ENCODE measurements around the gene CDCA4.

The CDCA4 gene

GRCh38 chr14:104977681-104978653, 42.9 kb downstream of the CDCA4 start, which contains the start of gene AHNAK2:
AHNAK2 (minus strand) TSS chr14:104978374; CDS start chr14:104978237, 137 bp downstream.
- in situ Hi-C loops (cut with HindIII; ENCODE audit: low sequenced_read_pairs): no loop called here

GRCh38 chr14:104977008-104977680, 43.7 kb downstream of the CDCA4 start:
- in situ Hi-C loops (cut with HindIII; ENCODE audit: low sequenced_read_pairs): no loop called here

DNA sequence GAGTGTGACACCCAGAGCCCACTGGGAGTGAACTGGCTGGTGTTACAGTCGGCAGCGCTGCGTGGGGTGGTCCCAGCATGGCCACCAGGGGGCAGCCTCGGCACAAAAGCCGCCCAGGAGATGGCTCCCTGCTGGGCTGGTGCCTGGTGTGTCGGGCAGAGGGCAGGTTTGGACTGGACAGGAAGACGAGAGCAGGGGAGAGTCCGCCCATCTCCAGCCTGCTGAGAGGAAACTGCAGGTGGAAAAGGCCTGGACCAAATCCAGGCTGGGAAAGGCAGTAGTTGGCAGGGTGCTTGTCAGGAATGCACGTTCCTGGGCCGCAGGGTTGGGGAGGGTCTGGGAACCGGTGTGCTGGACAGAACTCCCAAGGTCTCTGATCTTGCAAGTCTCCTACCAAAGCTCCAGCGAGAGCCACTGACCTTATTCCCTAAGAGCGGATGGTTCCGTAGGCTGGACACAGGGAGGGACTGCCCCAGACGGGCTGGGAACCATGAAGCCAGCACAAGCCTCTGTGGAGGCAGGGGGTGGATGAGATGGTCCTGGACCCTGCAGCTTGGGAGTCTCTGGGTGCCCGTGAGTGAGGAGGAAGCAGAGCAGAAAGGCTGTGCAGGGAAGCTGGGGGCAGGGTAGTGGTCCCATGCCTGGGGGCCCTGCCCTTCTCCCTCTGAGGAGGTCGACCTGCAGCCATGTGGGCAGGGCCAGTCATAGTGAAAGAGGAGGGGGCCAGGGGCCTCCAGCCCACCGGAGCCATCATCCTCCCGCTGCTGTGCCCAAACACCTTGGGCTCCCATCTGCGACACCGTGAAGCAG, 44.5 kb downstream of the CDCA4 start:
- in situ Hi-C loops (cut with HindIII; ENCODE audit: low sequenced_read_pairs): no loop called here

- in situ Hi-C loops (cut with HindIII; ENCODE audit: low sequenced_read_pairs): no loop called here
Observed at GRCh38 chr14:104975481-104976197, 45.2 kb downstream of the CDCA4 start.

DNA sequence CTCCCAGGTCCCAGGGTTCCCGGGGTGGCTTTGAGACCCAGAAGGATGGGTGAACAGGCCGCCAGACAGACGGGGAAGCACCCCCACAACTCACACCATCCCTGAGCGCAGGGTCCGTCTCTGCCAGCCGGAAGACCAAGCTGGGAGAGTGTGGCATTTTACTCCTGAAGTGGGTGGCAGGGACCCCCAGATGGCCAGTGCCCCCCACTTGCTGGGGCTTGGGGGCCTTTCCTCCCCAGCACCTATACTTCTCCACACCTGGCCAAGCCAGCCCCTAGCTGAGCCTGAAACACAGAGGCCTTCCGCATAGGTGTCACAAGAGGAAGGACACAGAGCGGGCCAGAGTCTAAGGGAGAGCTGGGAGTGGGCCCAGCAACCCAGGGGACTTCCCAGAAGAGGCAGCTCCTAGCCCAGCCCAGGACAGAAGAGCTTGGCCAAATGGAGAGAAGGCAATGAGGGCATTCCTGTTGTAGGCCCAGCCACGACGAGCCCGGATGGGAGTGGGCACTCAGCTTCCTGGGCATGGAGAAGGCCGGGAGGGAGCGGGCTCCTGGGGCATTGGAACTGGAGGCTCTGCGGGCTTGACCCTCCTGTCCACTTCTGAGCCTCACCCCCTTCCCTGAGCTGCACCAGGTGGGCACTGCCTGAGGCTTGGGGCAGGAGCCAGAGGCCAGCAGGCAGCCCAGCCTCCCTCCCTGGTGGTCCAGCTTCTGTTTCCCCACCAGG, 46.1 kb downstream of the CDCA4 start:
- in situ Hi-C loops (cut with HindIII; ENCODE audit: low sequenced_read_pairs): no loop called here

GRCh38 chr14:104974146-104974541, 46.7 kb downstream of the CDCA4 start:
- in situ Hi-C loops (cut with HindIII; ENCODE audit: low sequenced_read_pairs): no loop called here

GRCh38 chr14:104973385-104974145, 47.3 kb downstream of the CDCA4 start:
- in situ Hi-C loops (cut with HindIII; ENCODE audit: low sequenced_read_pairs): no loop called here

DNA sequence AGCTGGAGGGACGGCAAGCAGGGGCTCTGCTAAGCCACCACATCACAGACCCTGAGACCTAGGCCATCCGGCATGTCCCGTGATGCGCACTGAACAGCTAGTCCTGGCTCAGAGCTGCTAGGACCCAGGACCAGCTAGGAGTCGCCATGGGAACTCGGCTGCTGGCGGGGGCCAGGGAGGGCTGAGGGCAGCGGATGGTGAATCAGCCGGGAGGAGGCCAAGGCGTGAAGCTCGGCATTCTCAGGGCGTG, 47.8 kb downstream of the CDCA4 start:
- in situ Hi-C loops (cut with HindIII; ENCODE audit: low sequenced_read_pairs): no loop called here

GRCh38 chr14:104972301-104973134, 48.4 kb downstream of the CDCA4 start:
- in situ Hi-C loops (cut with HindIII; ENCODE audit: low sequenced_read_pairs): no loop called here

DNA sequence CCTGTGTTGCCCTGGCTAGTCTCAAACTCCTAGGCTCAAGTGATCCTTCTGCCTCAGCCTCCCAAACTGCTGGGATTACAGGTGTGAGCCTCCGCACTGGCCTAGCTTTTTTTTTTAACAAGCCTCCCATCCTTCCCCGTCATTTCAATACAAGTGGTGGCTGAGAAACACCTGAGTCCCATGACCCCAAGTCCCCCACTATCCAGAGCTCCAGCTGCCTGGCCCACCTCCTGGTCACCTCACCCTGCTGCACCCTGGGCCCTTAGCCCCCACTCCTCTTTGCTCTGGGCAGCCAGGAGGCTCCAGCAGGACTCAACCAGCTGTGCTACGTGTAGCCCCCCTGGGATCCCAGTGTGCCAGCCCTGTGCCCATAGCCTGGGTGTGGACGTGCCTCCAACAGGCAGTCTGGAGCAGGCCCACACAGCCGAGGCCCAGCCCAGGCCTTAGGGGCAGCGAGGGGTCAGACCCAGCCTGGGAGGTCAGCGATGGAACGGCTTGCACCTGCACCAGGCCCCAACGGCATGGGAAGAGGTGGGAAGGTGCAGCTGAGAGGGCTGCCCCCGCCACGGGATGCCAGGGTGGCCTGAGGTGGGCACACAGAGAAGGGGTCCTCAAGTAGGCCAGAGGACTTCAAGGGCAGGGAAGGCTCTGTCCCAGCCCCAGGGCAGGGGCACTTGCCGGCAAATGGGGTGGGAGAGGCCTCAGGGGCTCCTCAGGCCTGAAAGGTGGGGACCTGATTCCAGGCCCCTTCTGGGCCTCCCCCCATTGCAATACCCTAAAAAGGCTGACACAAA, 49.2 kb downstream of the CDCA4 start:
- in situ Hi-C loops (cut with HindIII; ENCODE audit: low sequenced_read_pairs): no loop called here

- in situ Hi-C loops (cut with HindIII; ENCODE audit: low sequenced_read_pairs): no loop called here
Observed at GRCh38 chr14:104970231-104971068, 50.4 kb downstream of the CDCA4 start.

DNA sequence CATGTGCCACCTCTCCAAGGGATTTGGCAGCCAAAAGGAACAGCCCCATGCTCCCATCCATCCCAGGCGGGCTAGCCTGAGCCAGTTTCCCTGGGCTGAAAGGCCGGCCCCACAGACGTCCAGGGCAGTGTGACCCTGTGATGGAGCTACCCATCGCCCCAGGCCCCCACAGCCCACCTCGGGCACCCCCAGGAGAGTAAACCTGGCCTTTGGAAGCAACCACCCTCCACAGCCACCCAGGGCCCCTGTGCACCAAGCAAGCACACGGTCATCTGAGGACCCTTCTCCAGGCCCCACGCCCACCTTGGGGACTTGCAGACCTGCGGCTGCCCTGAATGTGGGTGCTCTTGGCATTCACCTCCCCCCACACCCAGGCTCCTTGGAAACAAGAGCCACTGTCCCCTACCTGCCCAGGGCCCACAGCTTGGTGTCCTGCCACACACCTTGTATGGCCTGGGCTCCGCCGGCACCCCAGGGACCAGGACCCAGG, 51.1 kb downstream of the CDCA4 start:
- in situ Hi-C loops (cut with HindIII; ENCODE audit: low sequenced_read_pairs): no loop called here

DNA sequence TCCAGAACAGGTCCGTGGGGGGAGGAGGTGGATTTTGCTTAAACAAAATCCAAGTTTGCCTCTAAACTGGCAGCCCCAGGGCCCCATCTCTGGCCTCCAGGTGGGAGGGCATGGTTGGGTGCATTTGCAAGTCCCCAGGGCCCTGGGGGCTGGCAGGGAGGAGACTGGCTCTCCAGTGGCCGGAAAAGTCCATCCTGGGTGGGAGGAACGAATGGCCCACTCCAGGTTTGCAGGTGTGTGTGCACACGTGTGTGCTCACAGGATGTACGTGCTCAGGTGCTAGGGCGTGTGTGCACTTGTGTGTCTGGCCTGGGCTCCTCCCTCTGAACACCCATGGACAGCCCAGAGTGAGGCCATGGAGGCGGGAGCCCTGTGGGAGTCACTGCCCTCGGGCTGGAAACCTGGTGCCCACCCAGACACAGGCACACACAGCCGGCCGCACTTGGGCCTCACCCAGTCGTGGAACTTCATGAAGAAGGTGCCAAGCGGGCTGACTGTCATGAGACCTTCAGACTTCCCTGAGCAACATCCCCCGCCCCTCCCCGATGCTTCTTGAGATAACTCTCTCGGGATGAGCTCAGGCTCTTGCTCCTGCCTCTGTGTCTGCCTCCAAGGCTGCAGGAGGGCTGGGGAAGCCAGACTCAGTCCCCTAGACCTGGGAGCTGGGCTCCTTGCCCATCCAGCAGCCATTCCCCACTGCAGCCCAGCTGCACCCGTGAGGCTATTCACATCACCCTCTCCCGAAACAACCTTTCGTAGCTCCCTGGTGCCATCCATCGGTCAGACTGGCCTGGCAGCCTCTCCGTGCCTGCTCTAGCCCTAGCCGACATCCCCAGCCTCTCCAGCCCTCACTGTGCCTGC, 52.1 kb downstream of the CDCA4 start:
- in situ Hi-C loops (cut with HindIII; ENCODE audit: low sequenced_read_pairs): no loop called here

DNA sequence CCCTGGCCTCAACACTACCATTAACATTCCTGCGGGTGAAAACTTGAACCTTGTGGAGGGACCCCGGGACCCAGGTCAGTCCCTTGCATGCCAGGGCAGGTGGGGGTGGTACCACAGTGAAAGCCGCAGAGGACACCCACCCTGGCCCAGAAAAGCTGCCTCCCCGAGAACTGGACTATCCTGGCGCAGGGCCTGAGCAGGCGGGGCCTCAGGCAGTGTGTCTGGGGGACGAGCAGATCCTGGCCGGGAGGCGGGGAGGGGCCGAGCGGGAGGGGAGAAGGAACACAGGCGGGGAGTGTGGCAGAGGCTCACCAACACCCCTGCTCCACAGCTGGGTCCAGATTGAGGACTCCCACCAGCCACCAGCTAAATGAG, 52.7 kb downstream of the CDCA4 start:
- in situ Hi-C loops (cut with HindIII; ENCODE audit: low sequenced_read_pairs): no loop called here

DNA sequence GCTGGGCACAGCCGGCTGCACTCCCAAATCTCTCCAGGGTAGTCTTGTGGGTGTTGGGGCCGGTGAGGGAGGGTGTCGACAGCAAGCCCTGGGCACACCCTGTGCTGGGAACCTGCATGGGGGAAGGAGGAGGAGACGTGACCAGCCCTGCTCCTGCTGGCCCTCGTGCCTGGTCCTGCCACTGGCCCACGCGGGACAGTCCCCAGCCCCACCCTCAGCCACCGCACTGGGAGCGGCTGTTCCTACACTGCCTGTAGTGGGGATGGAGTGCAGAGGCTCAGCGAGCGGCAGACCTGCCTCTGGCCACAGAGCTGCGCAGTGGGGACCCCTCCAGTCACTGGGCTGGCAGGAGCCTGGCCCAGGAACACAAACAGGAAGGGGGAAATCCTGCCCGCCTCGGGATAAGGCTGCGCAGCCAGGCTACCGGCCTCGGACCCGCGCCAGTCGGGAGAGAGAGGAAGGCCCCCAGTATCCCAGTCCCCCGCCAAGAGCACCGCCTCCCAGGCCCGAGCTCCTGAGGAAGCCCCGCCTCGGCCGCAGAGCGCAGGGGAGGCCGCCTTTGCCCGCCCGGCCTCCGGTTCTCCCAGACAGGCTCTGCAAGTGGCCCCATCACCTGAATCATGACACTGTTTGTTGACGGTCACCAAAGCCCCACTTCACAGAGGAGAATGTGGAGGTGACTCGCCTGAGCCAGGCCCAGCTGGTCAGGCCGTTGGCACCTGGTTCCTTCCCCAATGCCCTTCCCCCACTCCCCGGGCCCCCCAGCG, 53.3 kb downstream of the CDCA4 start:
- in situ Hi-C loops (cut with HindIII; ENCODE audit: low sequenced_read_pairs): no loop called here

Measured in DLD1 (cell line).